Right atrium auricular region (tissue), 2 donors: ENCODE data around the gene CDH2. TPM values are rescaled to one million over a fixed set of nuclear protein-coding genes. Genes with fewer than 3 reads are reported as not detected.

ENCODE experiments used
- DNase-seq: peaks from one replicate; pipeline ENCODE4 v3.0.0-alpha.2; 2019; ENCODE audit warnings: low spot score
- H3K27ac ChIP-seq, 2 donors: fragments of 200-600 bp; sonication (generic); 1 replicate in 1 of 2; 2 replicates in 1 of 2; pipeline ENCODE4 v1.5.1; 2016 to 2019
- H3K27me3 ChIP-seq, 2 donors: fragments of 200-600 bp; sonication (generic); one replicate each; pipeline versions ENCODE4 v1.5.1 to v1.6.0; 2017 to 2019
- H3K36me3 ChIP-seq: fragments of 200-600 bp; sonication (generic); one replicate; pipeline ENCODE4 v1.5.1; 2016
- H3K4me1 ChIP-seq, 2 donors: fragments of 200-600 bp; sonication (generic); one replicate each; pipeline versions ENCODE4 v1.5.1 to v1.6.0; 2017 to 2019
- H3K4me3 ChIP-seq, 2 donors: fragments of 200-600 bp; sonication (generic); 1 replicate in 1 of 2; 2 replicates in 1 of 2; pipeline ENCODE4 v1.5.1; 2017 to 2019; ENCODE audit warnings: mild to moderate bottlenecking in 1 of 2, moderate library complexity in 1 of 2
- H3K9me3 ChIP-seq, 2 donors: fragments of 200-600 bp; sonication (generic); one replicate each; pipeline ENCODE4 v1.5.1; 2019
- CTCF ChIP-seq, 2 donors: fragments of 200-600 bp; sonication (generic); IDR thresholded peaks; one replicate each; pipeline ENCODE4 v1.5.1; 2019; ENCODE audit warnings: antibody characterized with exemption in 2 of 2
- total RNA-seq, 2 donors: library from RNA; depleted of rRNA; stranded (reverse); fragments of >200 nt; gene quantifications; one replicate each; pipeline ENCODE4 v1.1.0, GENCODE V29; 2016

Gene CDH2
- total RNA-seq, 2 donors from 2014 or later, result 205 to 269 TPM

DNA sequence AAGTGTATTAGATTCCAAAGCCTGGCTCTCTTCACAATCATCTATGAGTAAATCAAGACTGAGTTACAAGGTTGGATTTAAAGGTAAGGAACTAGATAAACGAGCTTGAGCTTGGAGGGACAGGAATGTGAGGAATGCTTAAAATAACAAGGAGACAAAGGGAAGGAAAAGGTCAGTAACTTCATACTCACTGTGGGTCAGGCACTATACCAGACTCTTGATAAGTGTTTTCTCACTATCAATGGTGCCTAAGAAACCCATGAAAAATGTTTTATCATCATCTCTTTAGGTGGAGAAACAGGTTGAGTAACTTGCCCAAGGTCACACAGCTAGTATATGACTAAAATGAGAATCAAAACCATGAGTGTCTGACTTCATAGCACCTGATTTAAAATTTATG, 212.1 kb downstream of the CDH2 start:
- H3K9me3 ChIP-seq, result no peaks in the 10 kb centered on the region
- H3K4me3 ChIP-seq, result no peak overlapping the region
- H3K36me3 ChIP-seq, result peaks cover 22% of the 10 kb centered on the region
- no peak for DNase-seq
- no peaks in the 10 kb centered on the region for H3K27me3 ChIP-seq
- TF ChIP-seq CTCF (IDR thresholded peaks at IDR 0.05), result no peak
- H3K27ac ChIP-seq, result no peak overlapping the region
- peaks cover 0 to 5% of the 10 kb centered on the region in 2 donors for H3K4me1 ChIP-seq

DNA sequence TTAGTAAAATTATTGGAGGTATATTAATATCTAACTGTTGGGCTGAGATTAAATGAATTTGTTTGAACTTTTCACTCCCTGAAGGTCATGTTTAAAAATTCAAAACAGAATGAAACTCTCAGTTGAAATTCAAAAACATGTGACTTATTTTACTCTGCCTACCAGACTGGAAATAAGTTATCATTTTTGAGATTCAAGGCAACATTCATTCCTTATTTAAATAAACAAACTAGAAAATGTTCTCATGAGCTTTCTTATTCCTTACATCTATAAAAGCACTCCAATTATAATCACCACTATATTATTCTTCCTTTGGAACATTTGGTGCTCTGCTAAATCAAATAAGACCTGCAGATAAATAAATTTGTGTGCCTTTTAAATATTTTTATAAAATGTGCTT, 217.8 kb downstream of the CDH2 start:
- Histone ChIP-seq H3K27ac (no peak overlapping the region), H3K4me3 (no peak overlapping the region), H3K4me1 (no peaks in the 10 kb centered on the region), H3K27me3 (no peaks in the 10 kb centered on the region), H3K36me3 (peaks cover 18% of the 10 kb centered on the region), H3K9me3 (no peaks in the 10 kb centered on the region)
- DNase-seq, result no peak
- TF ChIP-seq CTCF (IDR thresholded peaks at IDR 0.05), result no peak

DNA sequence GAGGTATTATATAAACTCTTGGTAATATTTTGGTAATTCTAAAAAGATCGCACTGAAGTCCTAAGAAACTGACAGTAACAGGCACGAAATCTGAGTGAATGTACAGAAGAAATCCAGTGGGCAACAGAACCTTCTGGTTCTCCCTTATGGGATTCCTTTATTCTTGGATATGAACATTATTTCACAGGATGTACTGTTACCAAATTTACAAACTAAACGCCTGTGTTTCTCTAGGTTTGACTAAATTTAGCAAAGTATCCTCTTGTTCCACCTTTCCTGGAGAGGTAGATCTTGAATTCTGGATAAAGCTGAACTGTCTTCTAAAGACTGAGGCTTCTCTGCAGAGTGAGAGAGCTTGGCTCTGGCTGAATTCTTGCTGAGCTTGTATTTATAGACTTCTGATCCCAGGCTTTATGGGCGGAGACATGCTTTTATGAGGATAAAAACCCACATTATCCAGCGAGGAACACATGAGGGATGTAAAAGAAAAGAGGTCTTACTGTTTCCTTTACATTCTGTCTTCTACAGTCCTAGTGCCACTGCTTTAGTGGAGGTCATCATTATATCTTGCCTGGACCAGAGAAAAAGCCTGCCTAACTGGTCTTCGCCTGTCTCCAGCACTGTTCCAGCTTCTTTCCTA, 220.8 kb downstream of the CDH2 start:
- no peak overlapping the region for H3K27ac ChIP-seq
- H3K27me3 ChIP-seq, result no peaks in the 10 kb centered on the region
- no peak for TF ChIP-seq CTCF (IDR thresholded peaks at IDR 0.05)
- DNase-seq, result no peak
- H3K4me1 ChIP-seq, result no peaks in the 10 kb centered on the region
- peaks cover 18% of the 10 kb centered on the region for H3K36me3 ChIP-seq
- H3K9me3 ChIP-seq, result no peaks in the 10 kb centered on the region
- no peak overlapping the region for H3K4me3 ChIP-seq

DNA sequence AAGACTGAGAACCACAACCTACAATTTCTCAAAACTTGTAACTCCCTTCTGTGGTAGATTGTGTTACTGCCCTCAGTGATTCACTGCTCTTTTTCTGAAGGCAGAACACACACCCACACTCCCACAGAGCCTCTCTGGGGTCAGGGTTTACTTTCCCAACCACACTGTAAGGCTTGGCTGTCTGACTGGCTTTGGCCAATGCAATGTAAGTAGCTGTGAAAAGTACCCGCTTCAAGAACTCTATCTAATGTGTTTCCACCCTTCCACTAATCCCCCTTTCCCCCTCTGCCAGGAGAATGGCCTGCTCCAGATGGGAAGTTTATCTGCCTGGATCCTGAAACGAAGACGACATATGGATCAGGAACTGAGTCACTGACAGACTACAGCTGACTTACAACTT, 222.7 kb downstream of the CDH2 start:
- no peak for TF ChIP-seq CTCF (IDR thresholded peaks at IDR 0.05)
- Histone ChIP-seq H3K4me1 (no peaks in the 10 kb centered on the region), H3K36me3 (peaks cover 4% of the 10 kb centered on the region), H3K4me3 (no peak overlapping the region), H3K9me3 (no peaks in the 10 kb centered on the region), H3K27ac (no peak overlapping the region), H3K27me3 (no peaks in the 10 kb centered on the region)
- no peak for DNase-seq

GRCh38 chr18:27952741-27953140, 224.2 kb downstream of the CDH2 start:
- H3K4me1 ChIP-seq, result no peaks in the 10 kb centered on the region
- no peaks in the 10 kb centered on the region for H3K9me3 ChIP-seq
- peaks cover 4% of the 10 kb centered on the region for H3K36me3 ChIP-seq
- H3K27ac ChIP-seq, result no peak overlapping the region
- TF ChIP-seq CTCF (IDR thresholded peaks at IDR 0.05), result no peak
- no peaks in the 10 kb centered on the region for H3K27me3 ChIP-seq
- no peak for DNase-seq
- H3K4me3 ChIP-seq, result no peak overlapping the region

DNA sequence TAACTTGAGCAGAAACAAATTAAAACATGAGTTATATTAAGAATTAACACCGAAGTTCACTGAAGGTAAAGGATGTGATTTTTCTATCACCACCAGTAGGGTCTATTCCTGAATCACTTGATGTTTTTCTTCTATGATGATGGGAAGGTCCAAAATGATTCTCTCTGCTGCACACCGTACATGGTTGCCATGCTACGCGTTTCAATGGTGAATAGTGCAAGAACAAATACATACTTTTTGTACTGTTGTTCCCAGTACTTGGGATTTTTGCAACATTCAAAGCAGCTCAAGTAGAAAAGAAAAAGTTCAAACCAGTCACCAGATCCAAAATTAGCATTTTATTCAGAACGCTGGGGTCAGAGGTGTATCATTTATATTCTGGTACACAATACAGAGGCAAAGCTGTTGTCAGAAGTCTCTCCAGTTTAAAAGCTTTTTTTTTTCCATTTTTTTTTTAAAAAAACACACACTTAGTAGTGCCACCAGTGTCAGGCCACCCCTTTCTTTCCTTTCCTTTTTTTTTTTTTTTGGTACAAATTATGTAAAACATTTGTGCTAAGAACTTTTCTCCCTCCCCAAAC, 226.2 kb downstream of the CDH2 start:
- DNase-seq, result no peak
- no peaks in the 10 kb centered on the region for H3K36me3 ChIP-seq
- H3K4me3 ChIP-seq, result no peak overlapping the region
- H3K9me3 ChIP-seq, result no peaks in the 10 kb centered on the region
- H3K27me3 ChIP-seq, result no peaks in the 10 kb centered on the region
- TF ChIP-seq CTCF (IDR thresholded peaks at IDR 0.05), result no peak
- H3K4me1 ChIP-seq, result no peaks in the 10 kb centered on the region
- H3K27ac ChIP-seq, result no peak overlapping the region
